ENCODE measurements around the gene ANKHD1.
"Not testable (repeated sequence)": the region's sequence is repeated elsewhere in the genome, so short reads cannot be mapped to it uniquely, and the experiment has no call there.

ANKHD1 gene

DNA sequence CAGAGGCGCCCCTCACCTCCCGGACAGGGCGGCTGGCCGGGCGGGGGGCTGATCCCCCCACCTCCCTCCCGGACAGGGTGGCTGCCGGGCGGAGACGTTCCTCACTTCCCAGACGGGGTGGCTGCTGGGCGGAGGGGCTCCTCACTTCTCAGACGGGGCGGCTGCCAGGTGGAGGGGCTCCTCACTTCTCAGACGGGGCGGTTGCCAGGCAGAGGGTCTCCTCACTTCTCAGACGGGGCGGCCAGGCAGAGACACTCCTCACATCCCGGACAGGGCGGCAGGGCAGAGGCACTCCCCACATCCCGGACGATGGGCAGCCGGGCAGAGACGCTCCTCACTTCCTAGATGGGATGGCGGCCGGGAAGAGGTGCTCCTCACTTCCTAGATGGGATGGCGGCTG lies 26.1 kb downstream of the ANKHD1 start:
- DNase-seq, result not testable (repeated sequence)

- DNase-seq, result no peak
Observed at GRCh38 chr5:140429724-140430123, 28.1 kb downstream of the ANKHD1 start.

DNA sequence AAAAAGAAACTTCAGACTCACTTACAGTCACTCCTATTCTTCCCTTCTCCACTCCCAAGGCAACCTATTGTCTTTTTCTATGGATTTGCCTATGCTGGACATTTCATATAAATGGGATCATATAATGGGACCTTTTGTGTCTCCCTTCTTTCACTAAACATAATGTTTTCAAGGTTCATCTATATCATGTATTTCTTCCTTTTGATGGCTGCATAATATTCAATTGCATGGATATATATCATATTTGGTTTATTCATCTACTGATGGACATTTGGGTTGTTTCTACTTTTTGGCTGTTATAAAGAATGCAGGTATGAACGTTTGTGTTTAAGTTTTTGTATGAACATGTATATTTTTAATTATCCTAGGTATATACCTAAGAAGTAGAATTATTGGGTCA lies 30.6 kb downstream of the ANKHD1 start:
- DNase-seq, result no peak

- DNase-seq, result no peak
Observed at GRCh38 chr5:140432916-140433315, 31.3 kb downstream of the ANKHD1 start.

- not testable (repeated sequence) for DNase-seq
Observed at GRCh38 chr5:140457368-140457767, 55.7 kb downstream of the ANKHD1 start.

GRCh38 chr5:140466981-140467742 lies 65.5 kb downstream of the ANKHD1 start:
- DNase-seq, result no peak

GRCh38 chr5:140468188-140468587 lies 66.6 kb downstream of the ANKHD1 start:
- no peak for DNase-seq

GRCh38 chr5:140469259-140469658 lies 67.6 kb downstream of the ANKHD1 start:
- no peak for DNase-seq

DNA sequence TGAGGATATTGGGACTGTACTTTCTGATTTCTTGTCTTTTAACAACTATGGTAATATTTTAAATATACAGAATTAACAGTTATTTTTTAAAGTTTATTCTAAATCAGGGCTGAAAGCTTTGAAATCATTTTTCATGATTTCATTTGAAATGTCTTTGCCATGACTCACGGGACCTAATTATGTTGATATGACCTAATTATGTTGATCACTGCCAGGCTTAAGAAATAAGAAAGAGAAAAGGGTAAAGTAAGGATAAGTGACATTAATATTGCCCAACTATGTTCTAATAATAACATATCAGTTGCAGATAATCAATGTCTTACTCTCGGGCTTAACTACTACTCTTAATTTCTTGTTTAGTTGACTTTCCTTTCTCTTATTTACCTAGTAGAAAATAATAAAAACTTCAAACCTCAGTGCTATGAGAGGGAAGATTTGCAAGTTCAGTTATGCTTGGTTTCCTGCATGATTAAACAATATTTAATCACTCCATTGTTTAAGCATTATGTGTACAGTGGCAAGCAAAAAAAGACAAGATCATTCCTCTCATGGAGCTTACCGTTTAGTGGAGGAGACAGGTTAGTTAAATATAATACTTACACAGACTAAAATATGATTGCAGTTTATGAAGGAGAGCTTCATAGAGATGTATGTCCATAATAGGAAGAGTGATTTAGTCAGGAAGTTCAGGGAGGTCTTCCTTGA lies 78.8 kb downstream of the ANKHD1 start:
- DNase-seq, result no peak

GRCh38 chr5:140481758-140482157 lies 80.1 kb downstream of the ANKHD1 start:
- DNase-seq, result no peak

GRCh38 chr5:140483055-140483454 lies 81.4 kb downstream of the ANKHD1 start:
- DNase-seq, result no peak

GRCh38 chr5:140488141-140488540 lies 86.5 kb downstream of the ANKHD1 start:
- not testable (repeated sequence) for DNase-seq

DNA sequence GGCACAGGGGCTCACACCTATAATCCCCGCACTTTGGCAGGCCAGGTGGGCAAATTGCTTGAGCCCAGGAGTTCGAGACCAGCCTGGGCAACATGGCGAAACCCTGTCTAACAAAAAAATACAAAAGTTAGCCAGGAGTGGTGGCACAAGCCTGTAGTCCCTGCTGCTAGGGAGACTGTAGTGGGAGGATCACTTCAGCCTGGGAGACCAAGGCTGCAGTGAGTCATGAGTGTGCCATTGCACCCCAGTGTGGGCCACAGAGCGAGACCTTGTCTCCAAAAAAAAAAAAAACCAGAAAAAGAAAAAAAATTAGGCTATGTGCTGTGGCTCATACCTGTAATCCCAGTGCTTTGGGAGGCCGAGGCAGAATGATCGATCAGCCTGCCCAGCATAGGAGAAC lies 87.3 kb downstream of the ANKHD1 start:
- no peak for DNase-seq

- DNase-seq, result no peak
Observed at GRCh38 chr5:140497897-140498296, 96.3 kb downstream of the ANKHD1 start.

- DNase-seq, result no peak
Observed at GRCh38 chr5:140498591-140498990, 97.0 kb downstream of the ANKHD1 start.

DNA sequence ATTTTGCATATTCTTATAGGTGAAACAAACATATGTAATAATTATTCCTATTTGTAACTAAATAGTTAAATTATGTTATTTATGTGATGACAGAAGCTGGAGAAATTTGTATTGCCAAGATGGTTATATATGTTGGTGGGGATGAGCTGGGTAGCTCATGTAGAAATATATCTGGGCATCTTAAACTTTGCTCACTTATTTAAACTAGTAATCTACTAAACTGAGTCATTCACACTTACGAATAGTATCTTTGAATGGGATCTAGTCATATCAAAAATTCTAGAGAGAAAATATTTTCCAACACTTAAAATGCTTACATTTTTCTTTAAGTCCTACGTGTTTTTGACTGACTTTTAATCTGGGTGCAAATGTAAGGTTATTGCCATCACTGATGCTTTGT lies 101.2 kb downstream of the ANKHD1 start:
- no peak for DNase-seq

DNA sequence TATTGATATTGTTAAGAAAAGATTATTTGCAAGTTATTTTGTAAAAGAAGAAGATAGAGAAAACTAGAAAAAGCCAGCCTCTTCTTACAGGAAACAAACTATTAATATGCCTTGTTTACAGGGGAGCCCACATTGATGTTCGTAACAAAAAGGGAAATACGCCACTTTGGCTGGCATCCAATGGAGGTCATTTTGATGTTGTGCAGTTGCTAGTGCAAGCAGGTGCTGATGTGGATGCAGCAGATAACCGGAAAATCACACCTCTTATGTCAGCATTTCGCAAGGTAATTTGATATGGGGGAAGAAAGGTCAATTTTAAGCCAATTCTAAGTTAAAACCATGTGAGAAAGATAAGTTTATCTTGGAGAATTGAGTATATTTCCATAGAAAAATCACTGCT lies 108.3 kb downstream of the ANKHD1 start:
- DNase-seq, result no peak

- no peak for DNase-seq
Observed at GRCh38 chr5:140513124-140513523, 111.5 kb downstream of the ANKHD1 start.

GRCh38 chr5:140524003-140524402 lies 122.4 kb downstream of the ANKHD1 start:
- DNase-seq, result no peak

- no peak for DNase-seq
Observed at GRCh38 chr5:140540227-140540626, 138.6 kb downstream of the ANKHD1 start.

DNA sequence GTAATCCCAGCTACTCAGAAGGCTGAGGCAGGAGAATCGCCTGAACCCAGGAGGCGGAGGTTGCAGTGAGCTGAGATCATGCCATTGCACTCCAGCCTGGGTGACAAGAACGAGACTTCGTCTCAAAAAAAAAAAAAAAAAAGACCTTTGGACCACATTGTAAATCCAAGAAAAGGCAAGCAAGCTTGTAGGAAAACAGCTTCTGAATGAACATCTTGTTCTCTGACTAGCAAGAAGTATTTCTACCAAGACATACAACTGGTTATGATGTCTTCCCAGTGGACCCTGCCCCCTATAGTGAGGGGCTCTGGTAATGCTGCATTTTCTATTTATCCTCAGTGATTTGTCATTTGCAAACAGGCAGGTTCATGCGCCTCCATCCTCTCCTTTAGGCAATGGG lies 141.3 kb downstream of the ANKHD1 start:
- no peak for DNase-seq

- DNase-seq, result no peak
Observed at GRCh38 chr5:140544986-140545385, 143.4 kb downstream of the ANKHD1 start.

- no peak for DNase-seq
Observed at GRCh38 chr5:140545606-140546005, 144.0 kb downstream of the ANKHD1 start.

- DNase-seq, result no peak
Observed at GRCh38 chr5:140546851-140547507, 145.3 kb downstream of the ANKHD1 start.
